Measurements from ENCODE around the gene NANOS1.

Gene NANOS1

GRCh38 chr10:118992496-118992895 lies 37.0 kb upstream of the NANOS1 start:
- Histone ChIP-seq H3K4me1 (ENCODE audit: insufficient read depth, low read length) (no peaks in the 10 kb centered on the region), H3K27me3 (ENCODE audit: insufficient read depth, low read length, poor library complexity) (peaks cover 3% of the 10 kb centered on the region), H3K9ac (ENCODE audit: low read depth, low read length) (no peak overlapping the region), H3K9me3 (ENCODE audit: insufficient read depth, low read length, severe bottlenecking) (no peaks in the 10 kb centered on the region), H3K79me2 (ENCODE audit: insufficient read depth, low read length) (no peaks in the 10 kb centered on the region), H3K4me2 (ENCODE audit: insufficient read depth, low read length) (no peak overlapping the region), H3K4me3 (ENCODE audit: low read depth in 1 of 2, low read length in 2 of 2) (no peak overlapping the region), H3K27ac (ENCODE audit: low read length) (no peak overlapping the region), H3K36me3 (ENCODE audit: insufficient read depth, low read length) (no peaks in the 10 kb centered on the region), H2AFZ (ENCODE audit: low read depth, low read length) (no peak overlapping the region), H4K20me1 (ENCODE audit: insufficient read depth, low read length) (no peaks in the 10 kb centered on the region)
- DNase-seq (no peak), ATAC-seq (ENCODE audit: insufficient read depth, low read depth) (no peak)
- TF ChIP-seq EZH2 (IDR thresholded peaks at IDR 0.05; ENCODE audit: borderline replicate concordance, low read depth, low read length, severe bottlenecking) (no peak), CTCF (IDR thresholded peaks at IDR 0.05; ENCODE audit: borderline replicate concordance, extremely low read depth, low read length, poor library complexity, severe bottlenecking) (no peak)

- Histone ChIP-seq H3K4me2 (ENCODE audit: insufficient read depth, low read length) (no peak overlapping the region), H3K9me3 (ENCODE audit: insufficient read depth, low read length, severe bottlenecking) (no peaks in the 10 kb centered on the region), H3K36me3 (ENCODE audit: insufficient read depth, low read length) (no peaks in the 10 kb centered on the region), H2AFZ (ENCODE audit: low read depth, low read length) (no peak overlapping the region), H3K27me3 (ENCODE audit: insufficient read depth, low read length, poor library complexity) (peaks cover 3% of the 10 kb centered on the region), H3K79me2 (ENCODE audit: insufficient read depth, low read length) (no peaks in the 10 kb centered on the region), H4K20me1 (ENCODE audit: insufficient read depth, low read length) (no peaks in the 10 kb centered on the region), H3K27ac (ENCODE audit: low read length) (no peak overlapping the region), H3K4me1 (ENCODE audit: insufficient read depth, low read length) (no peaks in the 10 kb centered on the region), H3K4me3 (ENCODE audit: low read depth in 1 of 2, low read length in 2 of 2) (no peak overlapping the region), H3K9ac (ENCODE audit: low read depth, low read length) (no peak overlapping the region)
- TF ChIP-seq CTCF (IDR thresholded peaks at IDR 0.05; ENCODE audit: borderline replicate concordance, extremely low read depth, low read length, poor library complexity, severe bottlenecking), result no peak
- no peak for TF ChIP-seq EZH2 (IDR thresholded peaks at IDR 0.05; ENCODE audit: borderline replicate concordance, low read depth, low read length, severe bottlenecking)
- no peak for ATAC-seq (ENCODE audit: insufficient read depth, low read depth)
- DNase-seq, result no peak
Measured at GRCh38 chr10:118993214-118993613, 36.3 kb upstream of the NANOS1 start.

- DNase-seq, result no peak
- Histone ChIP-seq H3K79me2 (ENCODE audit: insufficient read depth, low read length) (no peaks in the 10 kb centered on the region), H3K27ac (ENCODE audit: low read length) (no peak overlapping the region), H3K27me3 (ENCODE audit: insufficient read depth, low read length, poor library complexity) (peaks cover 3% of the 10 kb centered on the region), H2AFZ (ENCODE audit: low read depth, low read length) (no peak overlapping the region), H3K4me1 (ENCODE audit: insufficient read depth, low read length) (no peaks in the 10 kb centered on the region), H3K4me2 (ENCODE audit: insufficient read depth, low read length) (no peak overlapping the region), H3K4me3 (ENCODE audit: low read depth in 1 of 2, low read length in 2 of 2) (no peak overlapping the region), H3K9ac (ENCODE audit: low read depth, low read length) (no peak overlapping the region), H4K20me1 (ENCODE audit: insufficient read depth, low read length) (no peaks in the 10 kb centered on the region), H3K36me3 (ENCODE audit: insufficient read depth, low read length) (no peaks in the 10 kb centered on the region), H3K9me3 (ENCODE audit: insufficient read depth, low read length, severe bottlenecking) (no peaks in the 10 kb centered on the region)
- ATAC-seq (ENCODE audit: insufficient read depth, low read depth), result no peak
- TF ChIP-seq CTCF (IDR thresholded peaks at IDR 0.05; ENCODE audit: borderline replicate concordance, extremely low read depth, low read length, poor library complexity, severe bottlenecking) (no peak), EZH2 (IDR thresholded peaks at IDR 0.05; ENCODE audit: borderline replicate concordance, low read depth, low read length, severe bottlenecking) (no peak)
Measured at GRCh38 chr10:118994321-118994720, 35.2 kb upstream of the NANOS1 start.

GRCh38 chr10:118995739-118996138 lies 33.8 kb upstream of the NANOS1 start:
- H4K20me1 ChIP-seq (ENCODE audit: insufficient read depth, low read length), result no peaks in the 10 kb centered on the region
- no peak overlapping the region for H3K4me2 ChIP-seq (ENCODE audit: insufficient read depth, low read length)
- H3K36me3 ChIP-seq (ENCODE audit: insufficient read depth, low read length), result no peaks in the 10 kb centered on the region
- no peak overlapping the region for H3K4me3 ChIP-seq (ENCODE audit: low read depth in 1 of 2, low read length in 2 of 2)
- H2AFZ ChIP-seq (ENCODE audit: low read depth, low read length), result no peak overlapping the region
- H3K4me1 ChIP-seq (ENCODE audit: insufficient read depth, low read length), result no peaks in the 10 kb centered on the region
- ATAC-seq (ENCODE audit: insufficient read depth, low read depth), result no peak
- TF ChIP-seq CTCF (IDR thresholded peaks at IDR 0.05; ENCODE audit: borderline replicate concordance, extremely low read depth, low read length, poor library complexity, severe bottlenecking) (no peak), EZH2 (IDR thresholded peaks at IDR 0.05; ENCODE audit: borderline replicate concordance, low read depth, low read length, severe bottlenecking) (no peak)
- H3K27me3 ChIP-seq (ENCODE audit: insufficient read depth, low read length, poor library complexity), result peaks cover 3% of the 10 kb centered on the region
- H3K9me3 ChIP-seq (ENCODE audit: insufficient read depth, low read length, severe bottlenecking), result no peaks in the 10 kb centered on the region
- DNase-seq, result no peak
- no peaks in the 10 kb centered on the region for H3K79me2 ChIP-seq (ENCODE audit: insufficient read depth, low read length)
- H3K27ac ChIP-seq (ENCODE audit: low read length), result no peak overlapping the region
- no peak overlapping the region for H3K9ac ChIP-seq (ENCODE audit: low read depth, low read length)

Measured in DND-41 (cell line).